ENCODE measurements around the gene TTLL5.

The TTLL5 gene

DNA sequence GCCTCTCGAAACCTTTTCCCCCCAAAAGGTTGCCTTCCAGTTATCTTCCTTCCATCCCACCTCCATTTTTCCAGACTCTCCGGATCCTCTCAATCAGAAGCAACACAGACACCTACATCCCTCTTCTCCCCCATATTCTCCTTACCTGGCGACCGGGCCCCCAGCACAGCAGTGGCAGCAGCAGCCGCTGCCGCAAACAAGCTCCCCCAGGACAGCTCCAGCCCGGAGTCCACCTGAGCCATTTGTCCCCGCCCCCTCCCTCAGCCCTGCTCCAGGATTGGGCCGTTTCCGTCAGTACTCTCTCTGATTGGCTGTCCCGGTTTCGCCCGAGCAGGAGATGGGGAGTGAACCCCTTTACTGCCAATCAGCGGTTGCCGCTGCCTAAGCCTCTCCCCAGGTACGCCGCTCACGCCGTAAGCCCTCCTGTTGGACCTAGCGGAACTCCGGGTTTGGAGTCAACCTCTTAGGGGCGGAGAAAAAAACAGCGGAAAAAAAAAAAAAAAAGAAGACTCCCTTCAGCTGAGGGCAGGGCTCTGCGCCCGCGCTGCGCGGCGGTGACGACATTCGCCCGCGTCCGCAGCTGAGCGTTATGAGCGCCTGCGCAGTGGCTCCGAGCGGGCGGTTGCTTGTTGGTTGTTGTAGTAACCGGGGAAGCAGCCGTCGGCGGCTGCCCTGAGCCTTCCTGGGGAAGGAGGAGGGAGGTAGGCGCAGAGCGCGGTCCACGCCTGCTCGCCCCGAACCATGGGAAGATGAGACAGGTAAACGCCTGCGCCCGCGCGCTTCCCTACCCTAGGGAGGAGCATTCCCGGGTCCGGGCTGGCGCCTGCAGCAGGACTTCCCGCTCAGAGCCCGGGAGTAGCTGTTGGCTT lies at the start of gene TTLL5, which contains the start of gene ERG28:
TSS of gene TTLL5 (plus strand) at position 617 of the 869 bp plus-strand sequence. CDS start 1,904 bp downstream, outside the sequence.
TSS of gene ERG28 (minus strand) at position 247 of the 869 bp plus-strand sequence. CDS start 3,374 bp downstream, outside the sequence.
- DNase-seq: peak; percentile 98

GRCh38 chr14:75612157-75612556 lies 48.9 kb upstream of the TTLL5 start:
- no peak for DNase-seq

DNA sequence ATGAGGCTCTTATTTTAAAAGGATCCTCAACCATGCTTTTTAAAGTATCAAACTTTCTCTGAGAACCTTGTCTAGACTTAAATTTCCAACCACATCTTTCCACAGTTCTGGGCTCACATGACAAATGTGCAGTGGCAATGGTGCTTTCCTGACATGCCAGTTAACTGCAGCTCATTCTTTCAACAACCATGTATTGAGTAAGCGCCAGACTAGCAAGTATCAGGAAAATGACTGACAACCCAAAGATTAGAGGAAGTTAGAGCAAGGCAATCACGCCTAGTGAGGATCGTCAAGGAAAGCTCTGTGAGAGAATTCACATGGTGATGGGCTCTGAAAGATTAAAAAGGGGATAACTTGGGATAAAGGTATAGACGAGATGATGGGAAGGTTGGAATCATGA lies 46.9 kb upstream of the TTLL5 start:
- no peak for DNase-seq

DNA sequence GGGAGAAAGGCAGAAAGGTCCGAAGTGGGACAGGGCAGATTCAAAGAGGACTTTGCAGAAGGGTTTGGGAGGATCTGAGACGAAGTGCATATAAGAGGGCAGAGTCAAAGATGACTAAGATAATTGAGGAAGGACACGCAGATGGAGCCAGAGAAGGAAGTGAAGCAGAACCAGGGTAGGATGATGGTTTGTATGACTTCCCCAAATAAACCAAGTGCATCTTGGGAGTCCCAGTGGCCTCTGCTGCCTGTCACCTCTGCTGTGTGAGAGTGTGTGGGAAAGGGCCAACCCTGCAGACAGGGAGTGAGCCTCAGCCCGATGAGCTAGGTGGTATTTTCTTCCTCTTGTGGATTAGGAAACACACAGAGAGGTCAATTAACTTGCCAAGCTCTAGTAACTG lies 45.8 kb upstream of the TTLL5 start:
- DNase-seq: peak; percentile 19

DNA sequence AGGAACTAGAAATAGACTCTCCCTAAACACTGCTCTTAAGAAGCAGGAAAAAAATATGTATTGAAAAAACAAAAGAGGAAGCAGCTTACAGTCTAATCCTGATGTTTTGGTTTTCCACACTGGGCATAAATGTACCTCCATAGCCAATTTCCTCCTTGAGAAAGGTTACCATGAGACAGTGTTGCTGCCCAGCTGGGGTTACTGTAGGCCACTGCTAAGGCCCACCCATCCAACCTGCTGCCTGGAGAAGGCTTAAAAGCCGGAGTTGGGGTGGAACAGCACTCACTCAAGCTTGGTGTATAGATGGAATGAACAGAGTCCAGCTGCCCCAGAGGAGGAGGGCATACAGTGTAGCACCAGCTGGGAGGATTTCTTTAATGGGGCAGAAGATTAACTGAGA lies 41.5 kb upstream of the TTLL5 start:
- DNase-seq: no peak

DNA sequence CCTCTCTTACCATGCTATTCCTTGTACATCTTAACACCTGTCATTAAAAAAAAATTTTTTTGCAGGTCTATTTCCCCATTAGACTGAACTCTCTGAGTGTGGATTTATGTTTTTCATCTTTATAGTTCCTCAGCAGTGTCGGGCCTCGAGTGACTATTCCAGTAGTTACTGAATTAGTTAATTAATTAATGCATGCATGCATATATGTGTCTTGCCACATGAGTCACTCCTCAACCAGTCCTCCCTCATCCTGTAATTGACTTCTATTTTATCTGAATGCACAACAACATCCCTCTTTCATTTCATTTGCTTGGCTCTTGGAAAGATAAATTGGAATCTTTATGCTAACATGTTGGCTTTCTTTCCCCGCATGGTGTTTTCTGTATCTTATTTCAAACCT lies 36.0 kb upstream of the TTLL5 start:
- DNase-seq: no peak

DNA sequence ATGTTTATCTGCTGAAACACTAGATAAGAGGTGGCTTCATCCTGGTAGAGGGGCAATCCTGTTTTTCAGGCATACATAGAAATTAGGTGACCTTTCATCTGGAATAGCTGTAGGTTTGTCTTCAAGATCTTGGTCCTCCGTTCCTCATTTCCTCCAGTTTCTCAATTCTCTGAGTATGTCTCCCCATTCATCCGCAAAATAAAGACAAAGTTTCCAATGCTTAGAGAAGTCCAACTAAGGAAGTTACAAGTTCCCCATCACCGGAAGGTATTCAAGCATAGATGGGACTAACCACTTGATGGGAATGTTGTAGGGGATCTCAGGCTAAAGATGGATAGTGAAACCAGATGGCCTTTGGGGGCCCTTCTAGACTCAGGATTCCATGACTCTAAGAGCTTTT lies 34.6 kb upstream of the TTLL5 start:
- no peak for DNase-seq

- DNase-seq: no peak
These were observed 34.2 kb upstream of the TTLL5 start for GRCh38 chr14:75626863-75627262.

DNA sequence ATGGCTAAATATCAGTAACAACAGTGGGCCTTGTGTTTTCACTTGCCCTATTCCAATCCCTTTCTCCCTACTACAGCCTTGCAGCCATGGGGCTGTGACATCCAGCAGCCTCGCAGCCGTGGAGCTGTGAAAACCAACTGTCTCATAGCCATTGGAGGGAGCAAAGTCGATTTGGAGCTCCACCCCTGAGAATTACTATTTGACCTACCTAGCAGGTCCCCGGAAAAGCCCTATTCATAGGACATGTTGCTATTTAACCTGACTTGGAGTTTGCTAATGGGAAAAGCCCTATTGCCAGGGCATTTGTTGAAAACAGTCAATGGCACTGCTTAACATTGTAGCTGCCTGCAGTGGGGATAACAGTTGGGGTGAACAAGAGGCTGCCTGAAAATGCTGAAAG lies 33.6 kb upstream of the TTLL5 start:
- DNase-seq: no peak

DNA sequence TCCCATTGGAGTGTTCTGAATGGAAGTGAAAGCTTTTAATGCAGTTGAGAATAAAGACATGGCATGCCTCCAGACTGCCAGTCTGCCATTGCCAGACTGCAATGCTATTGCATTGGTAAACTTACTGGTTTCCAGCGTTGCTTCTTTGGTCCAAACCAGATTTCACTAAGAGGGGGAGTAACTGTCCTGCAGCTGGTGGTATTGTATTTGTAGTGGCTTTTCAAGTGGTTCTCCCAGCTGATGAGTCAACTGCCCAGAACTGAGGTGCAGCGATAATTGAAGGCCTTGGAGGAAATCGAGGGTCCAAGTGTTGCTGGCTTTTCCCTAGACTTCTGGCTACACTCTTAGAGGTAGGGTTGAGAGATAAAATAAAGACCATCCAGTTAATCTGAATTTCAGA lies 32.2 kb upstream of the TTLL5 start:
- DNase-seq: no peak

DNA sequence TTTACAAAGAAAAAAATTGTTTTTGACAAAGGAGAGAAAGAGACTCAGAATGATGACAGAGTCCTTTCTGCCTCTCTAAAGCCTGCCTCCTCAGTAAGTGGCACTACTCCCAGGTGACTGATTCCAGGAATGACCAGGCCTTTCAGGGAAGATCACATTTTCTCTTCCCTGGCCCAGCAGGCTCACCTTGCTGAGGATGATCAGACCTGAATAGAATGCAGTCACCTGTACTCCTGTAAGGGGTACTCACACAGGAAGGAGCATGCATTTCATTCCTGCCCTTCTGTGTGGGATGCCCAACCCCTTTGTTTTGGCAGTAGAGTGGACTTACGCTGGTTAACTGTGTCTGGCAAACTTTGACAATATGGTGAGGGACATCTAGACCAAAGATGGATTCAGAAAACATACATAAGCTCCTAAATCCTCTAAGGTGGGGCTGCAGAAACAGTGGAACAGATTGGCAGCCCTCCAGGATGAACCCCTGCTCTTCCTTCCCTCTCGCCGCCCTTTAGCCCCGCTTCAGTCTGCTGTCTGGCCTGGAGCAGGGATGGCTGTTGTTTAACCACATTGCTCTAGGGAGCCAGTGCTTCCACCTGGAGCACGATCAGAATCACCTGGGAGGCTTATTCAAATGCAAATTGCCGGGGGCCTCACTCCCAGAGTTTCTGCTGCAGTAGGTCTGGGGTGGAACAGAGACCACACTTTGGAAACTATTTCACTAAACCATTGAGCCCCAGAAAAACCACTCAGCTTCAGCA lies 30.2 kb upstream of the TTLL5 start:
- DNase-seq: no peak

DNA sequence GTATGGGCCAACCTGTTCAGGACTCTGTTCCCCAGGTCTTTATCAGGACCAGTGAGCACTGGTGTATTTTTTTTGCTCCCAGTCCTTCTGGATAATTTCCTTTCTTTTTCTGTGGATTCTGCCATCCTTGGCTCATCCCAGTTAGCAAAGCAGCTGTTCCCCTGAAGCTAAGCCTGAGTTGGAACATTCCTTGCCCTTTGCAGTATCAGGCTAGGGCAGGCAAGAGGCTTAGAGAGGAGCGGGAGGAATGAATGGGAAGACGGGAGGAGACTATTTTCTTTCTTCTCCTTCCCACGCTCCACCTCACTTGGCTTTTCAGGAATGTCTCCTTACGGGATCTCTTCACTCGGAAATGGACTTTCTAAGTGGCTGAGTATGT lies 29.6 kb upstream of the TTLL5 start:
- DNase-seq: no peak

DNA sequence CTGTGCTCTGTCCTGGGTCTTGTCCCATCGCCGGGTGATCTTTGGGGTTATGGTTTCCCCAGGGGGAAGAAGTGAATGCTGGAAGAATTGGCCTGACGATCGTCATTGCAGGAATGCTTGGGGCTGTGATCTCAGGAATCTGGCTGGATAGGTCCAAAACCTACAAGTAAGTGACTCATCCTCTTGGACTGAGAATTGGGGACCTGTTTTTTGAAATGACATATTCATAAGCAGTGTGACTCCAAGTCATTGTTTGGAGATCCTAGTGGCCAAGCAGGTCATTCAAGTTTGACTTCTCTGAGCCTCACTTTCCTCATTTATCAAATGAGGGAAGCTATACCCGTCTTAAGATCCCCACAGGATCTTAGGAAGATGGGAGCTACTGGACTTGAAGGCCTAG lies 26.2 kb upstream of the TTLL5 start:
- no peak for DNase-seq

DNA sequence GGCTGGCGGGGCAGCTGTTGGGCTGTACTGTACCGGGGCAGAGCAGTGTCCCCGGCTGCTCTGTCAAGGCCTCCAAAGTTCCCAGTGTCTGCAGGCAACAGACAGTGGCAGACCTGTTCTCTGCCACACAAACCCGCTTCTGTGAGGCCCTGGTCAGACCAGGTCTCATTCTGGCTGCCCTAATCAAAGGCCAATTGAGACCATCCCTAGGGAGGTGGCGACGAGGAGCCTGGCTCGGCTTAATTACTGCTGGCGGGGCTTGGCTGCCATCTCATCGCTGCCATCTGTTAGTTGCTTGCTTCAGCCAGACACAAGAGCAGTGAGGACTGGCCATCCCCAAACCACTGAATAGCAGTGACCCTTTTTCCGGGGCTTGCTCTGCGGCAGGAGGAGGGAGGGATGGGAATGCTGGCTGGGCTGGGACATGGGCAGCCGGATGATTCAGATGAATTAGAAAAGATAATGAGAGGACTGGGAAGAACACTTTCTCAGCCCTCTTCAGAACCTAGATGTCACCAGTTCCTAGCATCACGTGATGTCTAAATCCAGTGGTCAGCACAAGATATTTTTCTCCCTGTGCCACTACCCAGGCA lies 24.9 kb upstream of the TTLL5 start:
- DNase-seq: no peak

GRCh38 chr14:75640876-75641275 lies 20.2 kb upstream of the TTLL5 start:
- DNase-seq: no peak

GRCh38 chr14:75643985-75644384 lies 17.1 kb upstream of the TTLL5 start:
- DNase-seq: no peak

- no peak for DNase-seq
These were observed 16.0 kb upstream of the TTLL5 start for GRCh38 chr14:75645056-75645455.

DNA sequence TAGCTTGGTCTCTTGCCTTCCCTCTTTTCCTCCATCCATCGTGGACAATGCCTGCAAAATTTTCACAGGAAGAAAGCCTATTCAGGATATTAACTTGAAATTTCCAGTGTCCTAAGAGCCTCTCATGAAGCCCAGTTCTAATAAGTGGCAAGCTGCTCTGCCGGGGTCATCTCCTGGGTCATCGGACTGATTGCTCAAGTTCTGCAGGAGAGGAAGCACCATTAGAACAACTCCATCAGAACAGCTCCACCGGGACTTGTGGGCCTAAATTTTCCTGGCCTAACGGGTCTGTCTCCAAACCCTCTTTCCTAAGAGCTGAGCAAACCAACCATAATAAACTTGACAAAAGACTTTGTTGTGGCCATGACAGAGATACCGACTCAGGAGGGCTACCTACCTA lies 14.3 kb upstream of the TTLL5 start:
- DNase-seq: no peak

DNA sequence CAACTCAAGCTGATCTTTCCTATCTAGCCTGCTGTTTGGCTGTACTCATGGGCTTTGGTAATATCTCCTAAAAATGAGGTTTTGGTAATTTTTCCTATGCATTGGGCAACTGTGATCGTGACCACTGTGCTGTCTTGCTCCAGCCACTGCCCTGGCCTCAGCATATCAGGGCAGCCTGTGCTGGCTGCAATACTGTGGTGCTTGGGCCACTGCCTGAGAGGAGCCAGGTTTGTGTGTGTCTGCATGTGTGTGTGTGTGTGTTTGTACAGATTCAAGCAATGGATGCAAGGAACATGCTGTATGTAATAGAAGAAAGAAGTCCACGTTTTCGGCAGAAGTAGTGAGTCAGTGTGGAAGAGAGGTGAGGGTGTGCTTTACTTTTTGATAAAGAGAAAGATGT lies 13.4 kb upstream of the TTLL5 start:
- DNase-seq: no peak

- no peak for DNase-seq
These were observed 12.8 kb upstream of the TTLL5 start for GRCh38 chr14:75648066-75648838.

DNA sequence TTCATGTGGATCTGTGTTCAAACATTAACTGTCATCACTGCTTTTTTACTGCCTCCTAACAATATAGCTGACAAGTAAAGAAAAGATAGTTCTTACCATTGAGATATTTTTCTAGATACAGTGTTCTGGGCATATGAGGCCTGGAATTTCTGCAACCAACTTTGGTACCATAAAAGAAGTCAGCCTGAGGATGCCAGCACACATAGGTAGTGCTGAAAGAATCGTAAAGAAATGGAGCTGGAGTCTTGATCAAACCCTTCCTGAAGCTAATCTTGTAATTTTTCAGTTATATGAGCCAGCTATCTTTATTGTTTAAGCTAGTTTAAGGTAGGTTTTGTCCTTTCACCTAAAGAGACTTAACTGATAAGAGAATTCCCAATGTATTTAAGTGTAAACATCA lies 11.7 kb upstream of the TTLL5 start:
- DNase-seq: no peak

DNA sequence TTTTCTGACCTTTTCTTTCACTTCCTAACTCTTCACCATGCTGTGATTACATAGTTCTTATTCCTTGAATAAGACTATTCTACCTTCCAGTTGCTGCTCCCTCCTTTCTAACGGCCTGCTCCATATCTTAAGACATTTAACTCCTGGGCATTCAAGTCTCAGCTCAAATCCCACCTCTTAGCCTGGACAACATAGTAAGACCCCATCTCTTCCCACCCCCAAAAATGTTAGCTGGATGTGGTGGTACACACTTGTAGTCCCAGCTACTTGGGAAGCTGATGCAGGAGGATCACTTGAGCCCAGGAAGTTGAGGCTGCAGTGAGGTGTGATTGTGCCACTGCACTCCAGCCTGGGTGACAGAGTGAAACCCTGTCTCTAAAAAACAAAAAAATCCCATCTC lies 11.3 kb upstream of the TTLL5 start:
- DNase-seq: no peak

Data from CD4-positive, alpha-beta T cell treated with Interleukin-21 for 1 hour (primary cell).